Cortex of kidney (tissue), 1 donor: Measurements from ENCODE around the gene SOWAHB.
"Not testable (repeated sequence)": the region's sequence is repeated elsewhere in the genome, so short reads cannot be mapped to it uniquely, and the experiment has no call there.

Source experiments
- DNase-seq: peaks from one replicate; lab custom pipeline; 2025; lab: John Stamatoyannopoulos, UW

Gene SOWAHB

GRCh38 chr4:76894537-76895255, 3.2 kb downstream of the SOWAHB start:
- DNase-seq, result no peak

- no peak for DNase-seq
Observed at GRCh38 chr4:76892601-76893000, 5.3 kb downstream of the SOWAHB start.

DNA sequence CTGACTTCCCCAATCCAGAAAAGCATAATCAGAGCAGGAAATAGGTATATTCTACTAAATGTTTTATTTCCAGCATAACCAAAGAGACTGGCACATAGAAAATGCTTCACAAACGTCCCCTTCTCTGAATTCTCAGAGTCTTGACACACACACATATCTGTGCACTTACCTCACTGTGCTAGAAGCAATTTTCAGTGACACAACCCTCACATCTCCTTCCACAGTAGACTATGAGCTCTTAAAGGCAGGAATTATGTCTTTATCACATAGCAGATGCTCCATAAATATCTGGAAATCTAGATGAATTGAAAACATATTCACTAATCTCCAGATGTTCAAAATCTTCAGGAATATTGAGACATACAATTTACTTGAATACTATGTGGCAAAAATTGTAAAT, 5.9 kb downstream of the SOWAHB start:
- DNase-seq, result no peak

GRCh38 chr4:76886848-76887441, 11.0 kb downstream of the SOWAHB start:
- DNase-seq, result no peak

- DNase-seq, result no peak
Observed at GRCh38 chr4:76886214-76886613, 11.7 kb downstream of the SOWAHB start.

GRCh38 chr4:76883147-76883546, 14.8 kb downstream of the SOWAHB start:
- no peak for DNase-seq

DNA sequence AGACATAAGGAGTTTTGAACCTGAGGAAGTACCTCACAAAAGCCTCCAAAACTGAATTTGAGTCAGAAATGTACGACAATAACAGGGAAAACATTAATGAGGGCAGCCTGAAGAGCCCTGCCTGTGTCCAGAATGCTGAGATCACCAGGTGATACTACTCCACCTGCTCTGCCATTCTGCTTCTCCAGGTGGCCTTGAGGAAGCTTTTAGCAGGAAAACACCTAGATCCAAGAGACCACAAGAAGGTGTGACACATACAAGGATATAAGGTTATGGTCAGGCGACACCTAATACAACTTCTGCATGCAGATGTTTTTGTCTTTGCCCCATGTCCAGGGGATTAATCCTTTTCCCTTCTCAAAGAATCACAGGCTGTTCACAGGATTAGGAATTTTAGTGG, 15.3 kb downstream of the SOWAHB start:
- no peak for DNase-seq

GRCh38 chr4:76881375-76881774, 16.6 kb downstream of the SOWAHB start:
- DNase-seq, result no peak

GRCh38 chr4:76879731-76880364, 18.1 kb downstream of the SOWAHB start:
- no peak for DNase-seq

DNA sequence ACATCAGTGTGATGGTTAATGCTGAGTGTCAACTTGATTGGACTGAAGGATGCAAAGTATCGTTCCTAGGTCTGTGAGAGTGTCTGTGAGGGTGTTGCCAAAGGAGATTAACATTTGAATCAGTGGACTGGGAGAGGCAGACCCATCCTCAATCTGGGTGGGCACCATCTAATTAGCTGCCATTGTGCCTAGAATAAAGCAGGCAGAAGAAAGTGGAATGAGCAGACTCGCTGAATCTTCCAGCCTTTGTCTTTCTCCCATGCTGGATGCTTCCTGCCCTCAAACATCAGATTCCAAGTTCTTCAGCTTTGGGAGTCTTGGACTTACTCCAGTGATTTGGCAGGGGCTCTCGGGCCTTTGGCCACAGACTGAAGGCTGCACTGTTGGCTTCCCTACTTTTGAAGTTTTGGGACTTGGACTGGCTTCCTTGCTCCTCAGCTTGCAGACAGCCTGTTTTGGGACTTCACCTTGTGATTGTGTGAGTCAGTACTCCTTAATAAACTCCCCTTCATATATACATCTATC, 19.2 kb downstream of the SOWAHB start:
- not testable (repeated sequence) for DNase-seq

GRCh38 chr4:76874176-76874575, 23.8 kb downstream of the SOWAHB start:
- no peak for DNase-seq

- no peak for DNase-seq
Observed at GRCh38 chr4:76873495-76873894, 24.4 kb downstream of the SOWAHB start.

- DNase-seq, result no peak
Observed at GRCh38 chr4:76872556-76872955, 25.4 kb downstream of the SOWAHB start.

- not testable (repeated sequence) for DNase-seq
Observed at GRCh38 chr4:76868780-76869179, 29.2 kb downstream of the SOWAHB start.

GRCh38 chr4:76867880-76868655, 29.9 kb downstream of the SOWAHB start:
- DNase-seq, result no peak

GRCh38 chr4:76867377-76867776, 30.6 kb downstream of the SOWAHB start:
- no peak for DNase-seq

GRCh38 chr4:76866641-76867040, 31.3 kb downstream of the SOWAHB start:
- DNase-seq, result no peak

GRCh38 chr4:76858319-76858718, 39.6 kb downstream of the SOWAHB start:
- no peak for DNase-seq

DNA sequence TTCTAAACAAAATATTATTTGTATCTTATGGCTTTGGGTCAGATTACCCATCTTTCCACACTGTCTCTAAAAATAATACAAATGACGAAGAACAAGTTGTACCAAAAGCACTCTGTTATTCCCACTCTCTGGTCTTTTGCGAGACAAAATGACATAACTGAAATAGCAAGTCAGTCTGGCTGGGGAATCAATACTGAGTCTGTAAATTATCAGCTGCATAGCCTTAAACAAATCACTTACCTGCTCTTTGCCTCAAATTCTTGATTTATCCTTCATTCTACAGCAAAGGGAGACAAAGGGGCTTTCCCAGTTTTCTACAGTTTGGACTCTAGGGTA, 40.9 kb downstream of the SOWAHB start:
- no peak for DNase-seq

- DNase-seq, result no peak
Observed at GRCh38 chr4:76856243-76857073, 41.5 kb downstream of the SOWAHB start.

DNA sequence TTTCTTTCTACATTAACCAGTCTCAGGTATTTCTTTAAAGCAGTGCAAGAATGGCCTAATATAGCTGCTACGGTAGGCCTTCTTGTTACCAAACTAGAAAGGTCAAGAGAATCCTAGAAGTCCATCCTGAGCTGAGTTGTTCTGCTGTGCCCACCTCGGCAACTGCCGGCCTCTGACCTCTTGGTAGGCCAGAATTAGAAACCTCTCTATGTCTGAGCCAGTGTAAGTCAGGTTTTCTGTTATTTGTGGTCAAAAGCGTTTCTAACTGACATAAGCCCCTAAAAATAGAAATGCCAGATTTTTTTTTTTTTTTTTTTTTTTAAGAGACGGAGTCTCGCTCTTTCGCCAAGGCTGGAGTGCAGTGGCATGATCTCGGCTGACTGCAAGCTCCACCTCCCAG, 43.1 kb downstream of the SOWAHB start:
- no peak for DNase-seq

DNA sequence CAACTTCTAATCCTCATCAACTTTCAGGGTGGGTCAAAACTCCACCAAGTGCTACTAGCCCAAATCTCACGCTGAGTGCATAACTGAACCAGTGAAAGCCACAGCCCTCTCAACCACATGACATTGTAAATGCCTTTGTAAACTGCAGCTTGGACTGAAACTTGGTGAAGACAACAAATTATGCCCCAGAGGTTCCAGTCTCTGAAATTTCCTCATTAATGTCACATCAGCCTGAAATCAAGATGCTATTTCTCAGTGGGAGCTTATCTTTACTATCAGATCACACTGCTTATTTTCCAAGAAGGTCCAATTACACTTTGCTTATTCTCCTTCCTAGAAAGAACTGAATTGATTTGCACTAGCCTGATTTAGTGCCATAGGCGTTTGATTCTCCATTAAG, 46.6 kb downstream of the SOWAHB start:
- DNase-seq, result no peak
